Keratinocyte (primary cell): ENCODE measurements around the gene GLP2R. TPM values are rescaled to one million over a fixed set of nuclear protein-coding genes. Genes with fewer than 3 reads are reported as not detected.

Source experiments
- DNase-seq: peaks from one replicate; pipeline ENCODE4 v3.0.0-alpha.2; 2011; ENCODE audit warnings: low read depth, missing footprints, low spot score
- FAIRE-seq: peaks from 2 replicates; lab custom pipeline; 2011; peaks lifted over from hg19 to GRCh38; lab: Jason Lieb, UNC
- H2AFZ ChIP-seq: 2 replicates; pipeline ENCODE4 v1.6.0; 2012; ENCODE audit warnings: low read length, control low read depth, inconsistent platforms; ENCODE audit not compliant: control insufficient read depth
- H3K27ac ChIP-seq: 2 replicates; pipeline ENCODE4 v1.5.1; 2011; ENCODE audit warnings: low read length; ENCODE audit not compliant: control insufficient read depth, insufficient read depth
- H3K27me3 ChIP-seq: 3 replicates; pipeline ENCODE4 v1.6.0; 2011; ENCODE audit warnings: low read length; ENCODE audit not compliant: control insufficient read depth, insufficient read depth; ENCODE audit errors: extremely low read depth
- H3K36me3 ChIP-seq, 2 experiments: 2 replicates in 1 of 2; 3 replicates in 1 of 2; pipeline ENCODE4 v1.5.1; 2011; ENCODE audit warnings: low read length in 2 of 2, mild to moderate bottlenecking in 1 of 2; ENCODE audit not compliant: control insufficient read depth in 2 of 2, insufficient read depth in 2 of 2; ENCODE audit errors: extremely low read depth in 1 of 2
- H3K4me1 ChIP-seq: 3 replicates; pipeline ENCODE4 v1.5.1; 2011; ENCODE audit warnings: low read length; ENCODE audit not compliant: control insufficient read depth, insufficient read depth; ENCODE audit errors: extremely low read depth
- H3K4me2 ChIP-seq: 3 replicates; pipeline ENCODE4 v1.6.0; 2011; ENCODE audit warnings: low read depth, low read length; ENCODE audit not compliant: control insufficient read depth, insufficient read depth; ENCODE audit errors: extremely low read depth
- H3K4me3 ChIP-seq, 3 experiments: fragments of 200-600 bp in 1 of 3; sonication (generic) in 1 of 3; 2 replicates in 2 of 3; 3 replicates in 1 of 3; pipeline ENCODE4 v1.5.1; 2011 to 2016; ENCODE audit warnings: low read length in 3 of 3, mild to moderate bottlenecking in 3 of 3, control low read depth in 2 of 3, inconsistent platforms in 1 of 3, low read depth in 1 of 3, mixed read lengths in 1 of 3, mixed run types in 1 of 3, moderate library complexity in 1 of 3; ENCODE audit not compliant: control insufficient read depth in 2 of 3, insufficient read depth in 2 of 3; ENCODE audit errors: extremely low read depth in 1 of 3
- H3K79me2 ChIP-seq: 2 replicates; pipeline ENCODE4 v1.6.0; 2012; ENCODE audit warnings: low read length; ENCODE audit not compliant: control insufficient read depth, insufficient read depth
- H3K9ac ChIP-seq: 3 replicates; pipeline ENCODE4 v1.6.0; 2011; ENCODE audit warnings: low read length; ENCODE audit not compliant: control insufficient read depth, insufficient read depth; ENCODE audit errors: extremely low read depth
- H3K9me1 ChIP-seq: 3 replicates; pipeline ENCODE4 v1.6.0; 2011; ENCODE audit warnings: low read length; ENCODE audit not compliant: control insufficient read depth, insufficient read depth; ENCODE audit errors: extremely low read depth
- H3K9me3 ChIP-seq: 2 replicates; pipeline ENCODE4 v1.5.1; 2012; ENCODE audit warnings: low read depth, low read length; ENCODE audit not compliant: control insufficient read depth
- H4K20me1 ChIP-seq: 3 replicates; pipeline ENCODE4 v1.6.0; 2011; ENCODE audit warnings: low read length; ENCODE audit not compliant: control insufficient read depth, insufficient read depth; ENCODE audit errors: extremely low read depth
- EZH2 ChIP-seq: IDR thresholded peaks from one replicate; pipeline ENCODE4 v1.6.1; 2012; ENCODE audit warnings: inconsistent platforms, mild to moderate bottlenecking, low read length, moderate library complexity
- dilution Hi-C: fragments of 300-500 bp; cut with MboI; formaldehyde crosslinking; loops from one replicate; pipeline ENCODE4 v1.7.0; 2020; ENCODE audit warnings: low sequenced_read_pairs; ENCODE audit not compliant: extremely low pct_ligation_motif_present
- polyA plus RNA-seq, 5 experiments: library from polyadenylated mRNA; depleted of rRNA in 3 of 5; stranded (reverse) in 3 of 5; stranded (forward) in 1 of 5; unstranded in 1 of 5; fragments of >200 nt; gene quantifications; 1 replicate in 1 of 5; 2 replicates in 3 of 5; 3 replicates in 1 of 5; pipeline versions ENCODE4 v1.2.1 to v1.2.3, GENCODE V29; 2011 to 2012; ENCODE audit warnings: missing spikeins in 2 of 5, low read depth in 1 of 5, low replicate concordance in 1 of 5
- TF ChIP-seq, protein P1 (sequence below), 3 experiments: IDR thresholded peaks in 1 of 3; conservative IDR thresholded peaks in 1 of 3; optimal IDR thresholded peaks in 1 of 3; 2 replicates in 2 of 3; 3 replicates in 1 of 3; pipeline versions ENCODE3 to v1.5.1; 2011; ENCODE audit warnings: low read length in 3 of 3, mild to moderate bottlenecking in 3 of 3, moderate library complexity in 2 of 3, control low read depth in 1 of 3, inconsistent platforms in 1 of 3; ENCODE audit not compliant: insufficient read depth in 2 of 3; ENCODE audit errors: extremely low read depth in 1 of 3

Gene GLP2R
- polyA plus RNA-seq, 1 donor (not counting 4 experiments of a cell fraction or from before 2014, with no cell fraction given), result not detected

DNA sequence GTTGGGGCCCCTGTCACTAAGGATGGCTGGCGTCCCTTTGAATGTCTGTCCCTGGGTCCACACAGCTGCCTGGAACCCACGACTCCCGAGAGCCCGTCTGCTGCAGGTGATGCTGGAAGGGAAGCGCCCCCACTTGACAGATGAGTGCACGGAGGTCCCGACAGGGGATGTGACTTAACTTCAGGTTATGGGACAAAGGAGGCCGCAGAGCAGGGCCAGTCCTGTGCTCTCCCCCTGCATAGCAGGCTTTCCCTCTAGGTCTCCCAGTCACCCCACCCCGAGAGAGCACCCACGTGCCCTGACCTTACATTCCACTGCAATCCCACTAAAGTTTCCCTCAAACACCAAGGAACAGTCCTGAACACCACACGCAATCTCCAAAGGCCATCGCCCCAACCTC lies 85.4 kb downstream of the GLP2R start:
- no peaks in the 10 kb centered on the region for H3K36me3 ChIP-seq
- H3K27me3 ChIP-seq, result no peaks in the 10 kb centered on the region
- H3K4me3 ChIP-seq, result no peak overlapping the region
- no peaks in the 10 kb centered on the region for H3K4me1 ChIP-seq
- no peaks in the 10 kb centered on the region for H3K79me2 ChIP-seq
- FAIRE-seq (no peak), DNase-seq (no peak)
- H2AFZ ChIP-seq, result no peak overlapping the region
- dilution Hi-C loops, result no loop called here
- TF ChIP-seq, protein P1, sequence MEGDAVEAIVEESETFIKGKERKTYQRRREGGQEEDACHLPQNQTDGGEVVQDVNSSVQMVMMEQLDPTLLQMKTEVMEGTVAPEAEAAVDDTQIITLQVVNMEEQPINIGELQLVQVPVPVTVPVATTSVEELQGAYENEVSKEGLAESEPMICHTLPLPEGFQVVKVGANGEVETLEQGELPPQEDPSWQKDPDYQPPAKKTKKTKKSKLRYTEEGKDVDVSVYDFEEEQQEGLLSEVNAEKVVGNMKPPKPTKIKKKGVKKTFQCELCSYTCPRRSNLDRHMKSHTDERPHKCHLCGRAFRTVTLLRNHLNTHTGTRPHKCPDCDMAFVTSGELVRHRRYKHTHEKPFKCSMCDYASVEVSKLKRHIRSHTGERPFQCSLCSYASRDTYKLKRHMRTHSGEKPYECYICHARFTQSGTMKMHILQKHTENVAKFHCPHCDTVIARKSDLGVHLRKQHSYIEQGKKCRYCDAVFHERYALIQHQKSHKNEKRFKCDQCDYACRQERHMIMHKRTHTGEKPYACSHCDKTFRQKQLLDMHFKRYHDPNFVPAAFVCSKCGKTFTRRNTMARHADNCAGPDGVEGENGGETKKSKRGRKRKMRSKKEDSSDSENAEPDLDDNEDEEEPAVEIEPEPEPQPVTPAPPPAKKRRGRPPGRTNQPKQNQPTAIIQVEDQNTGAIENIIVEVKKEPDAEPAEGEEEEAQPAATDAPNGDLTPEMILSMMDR (optimal IDR thresholded peaks at IDR 0.05 in 1 of 3, IDR thresholded peaks at IDR 0.05 in 1 of 3, conservative IDR thresholded peaks at IDR 0.05 in 1 of 3; ENCODE audit: extremely low read depth in 1 of 3, insufficient read depth in 2 of 3, low read length in 3 of 3), result no peak
- TF ChIP-seq EZH2, result no peak
- no peak overlapping the region for H3K4me2 ChIP-seq
- no peak overlapping the region for H3K9ac ChIP-seq
- H3K27ac ChIP-seq, result no peak overlapping the region
- no peaks in the 10 kb centered on the region for H3K9me1 ChIP-seq
- H3K9me3 ChIP-seq, result no peaks in the 10 kb centered on the region
- no peaks in the 10 kb centered on the region for H4K20me1 ChIP-seq

DNA sequence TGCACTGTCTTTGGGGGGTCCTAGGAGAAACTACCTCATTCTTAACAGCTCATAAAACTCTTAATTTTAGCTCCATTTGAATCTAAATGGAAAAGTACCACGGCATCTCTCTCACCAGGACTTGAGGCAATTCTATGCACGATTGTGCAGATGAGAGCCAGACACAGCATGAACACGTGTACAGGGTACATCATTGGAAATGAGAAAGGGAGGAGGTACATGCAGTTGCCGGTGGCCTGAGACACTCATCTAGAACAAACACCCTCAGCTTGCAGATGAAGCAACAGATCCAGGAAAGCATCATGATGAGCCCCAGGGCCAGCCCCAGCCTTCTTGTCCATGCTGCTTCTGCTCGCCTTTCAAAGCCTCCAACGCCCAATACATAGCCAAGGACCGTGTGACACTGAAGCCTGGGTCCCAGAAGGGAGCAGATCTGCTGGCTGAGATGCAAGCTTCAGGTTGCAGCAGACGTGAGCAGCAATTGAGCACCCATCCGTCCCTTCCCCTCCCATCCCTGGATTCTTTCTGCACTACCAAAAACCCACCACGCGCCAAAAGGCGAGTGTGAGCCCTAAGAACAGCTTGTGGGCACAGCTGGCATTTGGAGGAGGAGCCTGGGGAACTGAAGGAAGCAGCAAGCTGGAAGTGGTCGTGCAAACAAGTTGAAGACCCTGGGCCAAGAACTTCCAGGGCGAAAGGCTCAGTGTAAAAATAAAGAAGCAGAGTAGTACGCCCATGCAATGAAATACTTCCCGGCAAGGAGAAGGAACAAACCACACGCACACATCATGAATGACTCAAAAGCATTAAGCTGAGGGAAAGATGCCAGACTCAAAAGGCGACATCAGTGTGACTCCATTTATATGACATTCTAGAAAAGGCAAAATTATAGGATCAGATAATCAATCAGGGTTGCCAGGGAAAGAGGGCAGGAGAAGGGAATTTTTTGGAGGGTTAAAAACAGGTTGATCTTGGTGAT lies 86.7 kb downstream of the GLP2R start:
- FAIRE-seq, result no peak
- H3K27me3 ChIP-seq, result no peaks in the 10 kb centered on the region
- H4K20me1 ChIP-seq, result no peaks in the 10 kb centered on the region
- no peaks in the 10 kb centered on the region for H3K79me2 ChIP-seq
- H3K9me3 ChIP-seq, result peaks cover 2% of the 10 kb centered on the region
- H3K4me1 ChIP-seq, result no peaks in the 10 kb centered on the region
- no peak overlapping the region for H3K4me2 ChIP-seq
- H2AFZ ChIP-seq, result no peak overlapping the region
- no peak overlapping the region for H3K27ac ChIP-seq
- no peak for DNase-seq
- no peak overlapping the region for H3K9ac ChIP-seq
- no peaks in the 10 kb centered on the region for H3K36me3 ChIP-seq
- no peaks in the 10 kb centered on the region for H3K9me1 ChIP-seq
- dilution Hi-C loops, result no loop called here
- TF ChIP-seq, protein P1 (optimal IDR thresholded peaks at IDR 0.05 in 1 of 3, IDR thresholded peaks at IDR 0.05 in 1 of 3, conservative IDR thresholded peaks at IDR 0.05 in 1 of 3; ENCODE audit: extremely low read depth in 1 of 3, insufficient read depth in 2 of 3, low read length in 3 of 3), result no peak
- no peak for TF ChIP-seq EZH2
- no peak overlapping the region for H3K4me3 ChIP-seq
